OCI-LY7 (cell line): ENCODE measurements around the gene TRAPPC14. TPM values are rescaled to one million over a fixed set of nuclear protein-coding genes. Genes with fewer than 3 reads are reported as not detected.

Experiments
- BruUV-seq: library from RNA; stranded (reverse); fragments of 400-500 nt; replicated peaks from 2 replicates; lab custom pipeline; 2021; lab: Mats Ljungman, UMichigan
- CTCF ChIA-PET: fragments of 300-600 bp; sonication (Branson Sonifier 250); formaldehyde crosslinking; loops from one replicate; lab custom pipeline; 2022; ENCODE audit warnings: antibody characterized with exemption; ENCODE audit not compliant: unreplicated experiment; lab: Charles Lee
- POLR2A ChIA-PET: fragments of 300-600 bp; sonication (Branson Sonifier 250); formaldehyde crosslinking; loops from one replicate; lab custom pipeline; 2022; ENCODE audit warnings: antibody characterized with exemption; lab: Charles Lee
- DNase-seq: peaks from one replicate; pipeline ENCODE4 v3.0.0-alpha.2; 2015; ENCODE audit warnings: low spot score
- H2AFZ ChIP-seq: fragments of 200-600 bp; sonication (generic), shearing (Covaris generic); 2 replicates; pipeline ENCODE4 v1.6.1; 2014; ENCODE audit warnings: mild to moderate bottlenecking, antibody characterized with exemption, low read length, moderate library complexity
- H3K27ac ChIP-seq: fragments of 200-600 bp; sonication (generic); 2 replicates; pipeline ENCODE4 v1.5.1; 2014; ENCODE audit warnings: mixed run types, low read depth, mild to moderate bottlenecking, moderate library complexity, low read length, inconsistent platforms; ENCODE audit not compliant: poor library complexity, severe bottlenecking
- H3K36me3 ChIP-seq: fragments of 200-600 bp; sonication (generic); 2 replicates; pipeline ENCODE4 v1.6.1; 2014; ENCODE audit warnings: mild to moderate bottlenecking, antibody characterized with exemption, low read length, moderate library complexity, mixed read lengths; ENCODE audit not compliant: insufficient read depth
- H3K4me1 ChIP-seq: fragments of 200-600 bp; sonication (generic); 2 replicates; pipeline ENCODE4 v1.5.1; 2014; ENCODE audit warnings: mild to moderate bottlenecking, low read length; ENCODE audit not compliant: insufficient read depth, poor library complexity, severe bottlenecking
- H3K4me2 ChIP-seq: fragments of 200-600 bp; sonication (generic); 2 replicates; pipeline ENCODE4 v1.6.1; 2014; ENCODE audit warnings: mild to moderate bottlenecking, low read length
- H3K4me3 ChIP-seq: fragments of 200-600 bp; sonication (generic); 2 replicates; pipeline ENCODE4 v1.5.1; 2014; ENCODE audit warnings: mild to moderate bottlenecking, low read depth, low read length; ENCODE audit not compliant: poor library complexity, severe bottlenecking
- H3K79me2 ChIP-seq: fragments of 200-600 bp; sonication (generic); 2 replicates; pipeline ENCODE4 v1.6.1; 2016; ENCODE audit warnings: low read depth, mild to moderate bottlenecking, low read length, moderate library complexity, mixed read lengths; ENCODE audit not compliant: insufficient read depth
- H3K9me2 ChIP-seq: fragments of 200-600 bp; sonication (generic); 2 replicates; pipeline ENCODE4 v1.6.1; 2016; ENCODE audit warnings: mild to moderate bottlenecking, low read length, mixed read lengths; ENCODE audit not compliant: insufficient read depth
- H3K9me3 ChIP-seq: fragments of 200-600 bp; sonication (generic); 2 replicates; pipeline ENCODE4 v1.6.1; 2014; ENCODE audit warnings: mild to moderate bottlenecking, mixed run types, low read length, mixed read lengths
- H4K20me1 ChIP-seq: fragments of 200-600 bp; sonication (generic); 2 replicates; pipeline ENCODE4 v1.6.1; 2014; ENCODE audit warnings: mild to moderate bottlenecking, antibody characterized with exemption, low read length, moderate library complexity, mixed read lengths; ENCODE audit not compliant: insufficient read depth
- EZH2phosphoT487 ChIP-seq: fragments of 200-600 bp; sonication (generic); IDR thresholded peaks from 2 replicates; pipeline ENCODE4 v1.6.1; 2018; ENCODE audit warnings: low read depth, borderline replicate concordance, mild to moderate bottlenecking, mixed run types, antibody characterized with exemption, low read length, moderate library complexity, mixed read lengths
- intact Hi-C: fragments of 100-400 bp; cut with micrococcal nuclease; formaldehyde crosslinking; loops from one replicate; pipeline ENCODE4 v1.10.0; 2022; ENCODE audit not compliant: unreplicated experiment
- total RNA-seq, 2 experiments: library from RNA; depleted of rRNA in 1 of 2; stranded (reverse); fragments of >200 nt in 1 of 2; shearing (Covaris generic) in 1 of 2; gene quantifications; 2 replicates each; pipeline ENCODE4 v1.2.3, GENCODE V29; 2014 to 2022
- TF ChIP-seq, protein P1 (sequence below): fragments of 200-600 bp; sonication (generic); conservative IDR thresholded peaks from 2 replicates; pipeline ENCODE4 v1.5.1; 2014; ENCODE audit warnings: mild to moderate bottlenecking, antibody characterized with exemption, low read length, moderate library complexity, mixed read lengths

TRAPPC14 gene
- total RNA-seq, 2 experiments from 2014 or later, result 38.8 to 41.6 TPM

DNA sequence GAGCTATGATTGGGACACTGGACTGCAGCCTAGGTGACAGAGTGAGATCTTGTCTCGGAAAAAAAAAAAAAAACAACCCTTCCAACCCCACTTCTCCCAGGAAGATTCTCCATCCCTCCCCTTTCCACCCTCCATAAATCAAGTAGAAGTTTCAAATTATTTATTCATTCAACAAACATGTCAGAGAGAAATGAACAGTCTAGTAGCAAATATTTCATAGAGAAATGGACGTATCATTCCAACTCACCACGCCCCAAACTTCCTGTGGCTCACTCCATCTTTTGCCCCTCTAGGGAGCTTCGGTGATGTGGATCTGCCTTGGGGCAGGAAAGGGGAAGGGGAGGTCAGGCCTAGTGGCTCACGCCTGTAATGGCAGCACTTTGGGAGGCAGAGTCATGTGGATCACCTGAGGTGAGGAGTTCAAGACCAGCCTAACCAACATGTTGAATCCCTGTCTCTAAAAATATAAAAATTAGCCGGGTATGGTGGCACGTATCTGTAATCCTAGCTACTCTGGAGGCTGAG, 638 bp upstream of the TRAPPC14 start:
- Histone ChIP-seq H3K79me2 (peaks cover 7% of the 10 kb centered on the region; the same call in 1 of the 2 replicates), H2AFZ (peak overlapping the region; percentile 59; the same call in 1 of the 2 replicates), H4K20me1 (peaks cover 10% of the 10 kb centered on the region; the same call in 1 of the 2 replicates), H3K4me1 (peaks cover 43% of the 10 kb centered on the region), H3K4me3 (peak overlapping the region; percentile 93), H3K36me3 (peaks cover 35% of the 10 kb centered on the region), H3K4me2 (peak overlapping the region; percentile 98), H3K9me2 (no peaks in the 10 kb centered on the region), H3K27ac (peak overlapping the region; percentile 62), H3K9me3 (no peaks in the 10 kb centered on the region)
- POLR2A ChIA-PET, result interaction anchor here (0.6 to 1.3 kb wide), 5 partner anchors 11 to 609 kb away, joined by 3 to 7 read pairs (median 4); partner anchors contain the start of gene LAMTOR4
- no TSS peak for BruUV-seq
- intact Hi-C loops, result loop anchor here (5.0 kb wide), 1 partner anchor 58 kb away; the partner anchor contains the start of gene PVRIG
- CTCF ChIA-PET, result no interaction called here
- no peak for DNase-seq
- no peak for TF ChIP-seq EZH2phosphoT487
- TF ChIP-seq, protein P1, sequence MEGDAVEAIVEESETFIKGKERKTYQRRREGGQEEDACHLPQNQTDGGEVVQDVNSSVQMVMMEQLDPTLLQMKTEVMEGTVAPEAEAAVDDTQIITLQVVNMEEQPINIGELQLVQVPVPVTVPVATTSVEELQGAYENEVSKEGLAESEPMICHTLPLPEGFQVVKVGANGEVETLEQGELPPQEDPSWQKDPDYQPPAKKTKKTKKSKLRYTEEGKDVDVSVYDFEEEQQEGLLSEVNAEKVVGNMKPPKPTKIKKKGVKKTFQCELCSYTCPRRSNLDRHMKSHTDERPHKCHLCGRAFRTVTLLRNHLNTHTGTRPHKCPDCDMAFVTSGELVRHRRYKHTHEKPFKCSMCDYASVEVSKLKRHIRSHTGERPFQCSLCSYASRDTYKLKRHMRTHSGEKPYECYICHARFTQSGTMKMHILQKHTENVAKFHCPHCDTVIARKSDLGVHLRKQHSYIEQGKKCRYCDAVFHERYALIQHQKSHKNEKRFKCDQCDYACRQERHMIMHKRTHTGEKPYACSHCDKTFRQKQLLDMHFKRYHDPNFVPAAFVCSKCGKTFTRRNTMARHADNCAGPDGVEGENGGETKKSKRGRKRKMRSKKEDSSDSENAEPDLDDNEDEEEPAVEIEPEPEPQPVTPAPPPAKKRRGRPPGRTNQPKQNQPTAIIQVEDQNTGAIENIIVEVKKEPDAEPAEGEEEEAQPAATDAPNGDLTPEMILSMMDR, result no peak

DNA sequence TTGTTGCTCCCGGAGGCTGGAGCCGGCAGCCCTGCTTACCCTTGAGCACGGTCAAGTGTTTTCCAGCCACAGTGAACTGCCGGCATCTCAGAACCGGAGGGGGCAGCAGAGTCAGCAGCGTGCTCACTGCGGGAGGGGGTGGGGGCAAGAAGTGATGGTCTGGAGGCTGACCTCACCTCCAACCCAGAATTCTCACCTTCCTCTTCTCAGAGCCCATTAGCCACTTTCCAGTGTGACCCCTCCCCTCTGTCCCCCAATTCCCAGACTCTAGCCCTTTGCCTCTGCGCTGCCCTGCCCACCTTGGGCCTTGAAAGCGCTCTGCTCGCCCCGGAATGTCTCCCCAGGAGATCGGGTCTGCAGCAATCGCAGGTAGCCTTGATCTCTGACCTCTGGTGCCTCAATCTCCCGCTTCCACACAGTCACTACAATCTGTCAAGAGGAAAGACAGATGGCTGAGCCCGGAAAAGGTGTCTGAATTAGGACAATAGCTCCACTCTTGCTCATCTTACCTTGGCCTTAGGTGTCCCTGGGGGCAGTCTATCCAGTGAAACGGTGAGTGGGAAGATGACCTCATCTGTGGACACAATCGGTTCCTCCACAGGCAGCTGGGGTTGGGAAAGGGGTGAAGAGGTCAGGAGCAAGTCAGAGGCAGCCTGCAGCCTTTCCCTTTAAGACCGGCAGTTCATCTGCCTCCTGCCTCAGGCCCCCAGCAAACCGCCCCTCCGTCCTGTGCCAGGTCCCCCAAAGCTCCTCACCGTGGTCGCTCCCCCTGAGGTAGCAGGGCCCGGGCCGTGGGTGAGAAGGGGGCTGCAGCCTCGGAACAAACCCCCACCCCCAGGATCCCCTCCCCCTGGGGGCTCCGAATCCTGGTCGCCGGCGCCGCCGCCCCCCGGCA, 942 bp downstream of the TRAPPC14 start:
- intact Hi-C loops, result loop anchor here (1.0 to 5.0 kb wide), 2 partner anchors 8 to 60 kb away; partner anchors contain the start of gene PVRIG
- CTCF ChIA-PET, result interaction anchor here (1.1 kb wide), 1 partner anchor 32 kb away, joined by 3 read pairs; no protein-coding TSS in a partner anchor
- H3K4me1 ChIP-seq, result peaks cover 42% of the 10 kb centered on the region
- POLR2A ChIA-PET, result interaction anchor here (0.5 to 2.0 kb wide), 5 partner anchors 9 to 1741 kb away, joined by 3 to 7 read pairs (median 3); partner anchors contain the start of gene LAMTOR4
- no peaks in the 10 kb centered on the region for H3K9me3 ChIP-seq
- peaks cover 17% of the 10 kb centered on the region; the same call in 1 of the 2 replicates for H3K79me2 ChIP-seq
- H3K4me3 ChIP-seq, result peak overlapping the region; percentile 93
- H2AFZ ChIP-seq, result no peak overlapping the region
- TF ChIP-seq EZH2phosphoT487, result no peak
- TF ChIP-seq, protein P1, result peak; percentile 55
- peak; percentile 45 for DNase-seq
- BruUV-seq, result no TSS peak
- H4K20me1 ChIP-seq, result peaks cover 10% of the 10 kb centered on the region; the same call in 1 of the 2 replicates
- peaks cover 50% of the 10 kb centered on the region for H3K36me3 ChIP-seq
- H3K4me2 ChIP-seq, result peak overlapping the region; percentile 98
- peak overlapping the region; percentile 62 for H3K27ac ChIP-seq
- no peaks in the 10 kb centered on the region for H3K9me2 ChIP-seq
